A549 treated with AZD9567 at 1 μM for 4 hours (cell line): ENCODE measurements around the gene ZKSCAN2. TPM values are rescaled to one million over a fixed set of nuclear protein-coding genes. Genes with fewer than 3 reads are reported as not detected.

Experiments
- total RNA-seq: library from RNA; stranded (reverse); fragments of 200-300 nt; extraction: Qiagen RNA extraction; gene quantifications from 5 replicates; pipeline ENCODE4 v1.2.3, GENCODE V29; 2022; ENCODE audit not compliant: insufficient read depth

The ZKSCAN2 gene
- 2.4 to 3.5 TPM (median 2.8 TPM) in 5 replicates for total RNA-seq

DNA sequence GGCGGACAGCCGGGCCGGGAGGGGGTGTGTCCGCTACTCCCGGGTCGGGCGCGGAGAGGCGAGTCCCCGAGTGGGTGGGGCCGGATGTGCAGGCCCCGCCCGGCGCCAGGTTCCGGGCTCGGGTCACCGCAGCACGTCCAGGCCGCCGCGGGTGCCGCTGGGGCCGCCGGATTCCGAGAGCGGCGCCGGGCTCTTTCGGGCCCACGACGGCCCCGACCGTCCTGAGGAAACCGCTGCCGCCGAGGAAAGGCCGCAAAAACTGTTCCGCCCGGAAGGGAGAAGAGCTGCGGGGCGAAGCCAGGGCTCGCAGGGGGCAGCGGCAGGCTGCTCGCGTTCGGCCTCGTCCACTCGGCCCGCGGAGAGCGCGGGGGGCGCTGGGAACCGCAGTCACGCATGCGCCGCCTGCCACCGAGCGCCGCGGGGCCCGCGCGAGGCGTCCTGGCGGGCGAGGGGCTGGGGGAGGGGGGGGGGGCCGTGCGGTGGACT is at the start of gene ZKSCAN2:
Gene ZKSCAN2, minus strand, starts transcription at position 376 of the 486 bp plus-strand sequence. CDS start 718 bp downstream, outside the sequence.

Other genes with a start within 250 kb of the ZKSCAN2 start
- 54.4 to 103 TPM (median 62.4 TPM) in 5 replicates for gene ARHGAP17, start 242.5 kb downstream of the ZKSCAN2 start, total RNA-seq
- gene LCMT1, start 146.1 kb downstream of the ZKSCAN2 start, total RNA-seq = 32.4 to 40.8 TPM (median 38.7 TPM) in 5 replicates
- gene AQP8, start 40.9 kb downstream of the ZKSCAN2 start, total RNA-seq = 0.06 TPM in 2 of 5 replicates, not detected in the others